GM18520 (cell line): Measurements from ENCODE around the gene SASH1.

Source experiments
- ATAC-seq: cut with Tn5 transposase; IDR thresholded peaks from one replicate; pipeline ENCODE4 v1.9.1; 2021; ENCODE audit not compliant: unreplicated experiment

SASH1 gene

GRCh38 chr6:148429423-148429822, 86.8 kb downstream of the SASH1 start:
- no peak for ATAC-seq

GRCh38 chr6:148430897-148431296, 88.3 kb downstream of the SASH1 start:
- ATAC-seq = no peak

- ATAC-seq = no peak
Observed at GRCh38 chr6:148431413-148431812, 88.8 kb downstream of the SASH1 start.

- ATAC-seq = no peak
Observed at GRCh38 chr6:148431840-148432239, 89.2 kb downstream of the SASH1 start.

- no peak for ATAC-seq
Observed at GRCh38 chr6:148432462-148433195, 90.0 kb downstream of the SASH1 start.

GRCh38 chr6:148435386-148435785, 92.7 kb downstream of the SASH1 start:
- ATAC-seq = no peak

- no peak for ATAC-seq
Observed at GRCh38 chr6:148436466-148436865, 93.8 kb downstream of the SASH1 start.

GRCh38 chr6:148438632-148439031, 96.0 kb downstream of the SASH1 start:
- ATAC-seq = no peak

- no peak for ATAC-seq
Observed at GRCh38 chr6:148440016-148440415, 97.4 kb downstream of the SASH1 start.

GRCh38 chr6:148440877-148441453, 98.3 kb downstream of the SASH1 start:
- no peak for ATAC-seq

- no peak for ATAC-seq
Observed at GRCh38 chr6:148441454-148441911, 98.8 kb downstream of the SASH1 start.

- no peak for ATAC-seq
Observed at GRCh38 chr6:148443798-148444560, 101.3 kb downstream of the SASH1 start.

GRCh38 chr6:148445116-148445515, 102.5 kb downstream of the SASH1 start:
- ATAC-seq = no peak

- no peak for ATAC-seq
Observed at GRCh38 chr6:148445620-148446019, 103.0 kb downstream of the SASH1 start.

- ATAC-seq = no peak
Observed at GRCh38 chr6:148446681-148447080, 104.0 kb downstream of the SASH1 start.

GRCh38 chr6:148447521-148448230, 105.0 kb downstream of the SASH1 start:
- ATAC-seq = no peak

GRCh38 chr6:148448369-148449012, 105.9 kb downstream of the SASH1 start:
- ATAC-seq = no peak

GRCh38 chr6:148450866-148451265, 108.2 kb downstream of the SASH1 start:
- no peak for ATAC-seq

- no peak for ATAC-seq
Observed at GRCh38 chr6:148451690-148452089, 109.1 kb downstream of the SASH1 start.

GRCh38 chr6:148452876-148453275, 110.2 kb downstream of the SASH1 start:
- ATAC-seq = no peak

- ATAC-seq = no peak
Observed at GRCh38 chr6:148453906-148454305, 111.3 kb downstream of the SASH1 start.
